ENCODE results near the gene DMPK. TPM values are rescaled to one million over a fixed set of nuclear protein-coding genes. Genes with fewer than 3 reads are reported as not detected.
A peak's percentile ranks its signal among the peaks of the same experiment; 100 is the strongest.

Gene DMPK
- total and polyA plus RNA-seq, 2 donors from 2014 or later, result 31.3 to 63.0 TPM

- H3K27ac ChIP-seq (ENCODE audit: low read depth in 2 of 2, low read length in 2 of 2), result peak overlapping the region; percentile 49 to 94
- H3K9me3 ChIP-seq (ENCODE audit: control insufficient read depth in 2 of 3, insufficient read depth in 1 of 3, low read length in 3 of 3), result no peaks in the 10 kb centered on the region
- no peaks in the 10 kb centered on the region for H3K27me3 ChIP-seq (ENCODE audit: control insufficient read depth, insufficient read depth, low read length)
- H3K4me3 ChIP-seq (ENCODE audit: low read length in 3 of 3), result peak overlapping the region in 2 of 3 donors; percentile 60 to 69
- FAIRE-seq (no peak), DNase-seq (peak in 1 of 5 donors; percentile 34)
- H3K4me1 ChIP-seq (ENCODE audit: control insufficient read depth in 2 of 3, insufficient read depth in 2 of 3, low read depth in 1 of 3, low read length in 3 of 3), result peaks cover 0 to 12% (median 6%) of the 10 kb centered on the region in 3 donors
- intact Hi-C loops (cut with DNase I), result no loop called here
- no peak for TF ChIP-seq CTCF (IDR thresholded peaks at IDR 0.05; ENCODE audit: borderline replicate concordance, extremely low read depth, insufficient read depth)
- peaks cover 0 to 5% (median 2%) of the 10 kb centered on the region in 3 donors for H3K36me3 ChIP-seq (ENCODE audit: control insufficient read depth in 2 of 3, insufficient read depth in 3 of 3, low read length in 3 of 3)
- peak overlapping the region in 1 of 3 donors; percentile 82 for H3K9ac ChIP-seq (ENCODE audit: low read length in 3 of 3)
These were observed 10.0 kb downstream of the DMPK start for GRCh38 chr19:45772130-45772840.

GRCh38 chr19:45771311-45771933, 10.9 kb downstream of the DMPK start:
- H3K9me3 ChIP-seq (ENCODE audit: control insufficient read depth in 2 of 3, insufficient read depth in 1 of 3, low read length in 3 of 3), result no peaks in the 10 kb centered on the region
- peak overlapping the region in 2 of 3 donors; percentile 60 to 69 for H3K4me3 ChIP-seq (ENCODE audit: low read length in 3 of 3)
- peaks cover 0 to 2% (median 0%) of the 10 kb centered on the region in 3 donors for H3K36me3 ChIP-seq (ENCODE audit: control insufficient read depth in 2 of 3, insufficient read depth in 3 of 3, low read length in 3 of 3)
- DNase-seq, result peak in 3 of 5 donors; percentile 37 to 87 (median 85)
- intact Hi-C loops (cut with DNase I), result no loop called here
- peak overlapping the region in 1 of 3 donors; percentile 82 for H3K9ac ChIP-seq (ENCODE audit: low read length in 3 of 3)
- no peak for TF ChIP-seq CTCF (IDR thresholded peaks at IDR 0.05; ENCODE audit: borderline replicate concordance, extremely low read depth, insufficient read depth)
- no peak for FAIRE-seq
- peaks cover 0 to 12% (median 11%) of the 10 kb centered on the region in 3 donors for H3K4me1 ChIP-seq (ENCODE audit: control insufficient read depth in 2 of 3, insufficient read depth in 2 of 3, low read depth in 1 of 3, low read length in 3 of 3)
- H3K27ac ChIP-seq (ENCODE audit: low read depth in 2 of 2, low read length in 2 of 2), result peak overlapping the region; percentile 92 to 94
- no peaks in the 10 kb centered on the region for H3K27me3 ChIP-seq (ENCODE audit: control insufficient read depth, insufficient read depth, low read length)

- H3K27ac ChIP-seq (ENCODE audit: low read depth in 2 of 2, low read length in 2 of 2), result peak overlapping the region; percentile 92 to 94
- peaks cover 0 to 2% (median 0%) of the 10 kb centered on the region in 3 donors for H3K36me3 ChIP-seq (ENCODE audit: control insufficient read depth in 2 of 3, insufficient read depth in 3 of 3, low read length in 3 of 3)
- peaks cover 0 to 17% (median 12%) of the 10 kb centered on the region in 3 donors for H3K4me1 ChIP-seq (ENCODE audit: control insufficient read depth in 2 of 3, insufficient read depth in 2 of 3, low read depth in 1 of 3, low read length in 3 of 3)
- intact Hi-C loops (cut with DNase I), result no loop called here
- no peaks in the 10 kb centered on the region for H3K27me3 ChIP-seq (ENCODE audit: control insufficient read depth, insufficient read depth, low read length)
- H3K9ac ChIP-seq (ENCODE audit: low read length in 3 of 3), result peak overlapping the region in 2 of 3 donors; percentile 27 to 82
- DNase-seq (peak; percentile 98 to 99 (median 99)), FAIRE-seq (peak; percentile 84)
- H3K9me3 ChIP-seq (ENCODE audit: control insufficient read depth in 2 of 3, insufficient read depth in 1 of 3, low read length in 3 of 3), result no peaks in the 10 kb centered on the region
- peak; percentile 82 for TF ChIP-seq CTCF (IDR thresholded peaks at IDR 0.05; ENCODE audit: borderline replicate concordance, extremely low read depth, insufficient read depth)
- H3K4me3 ChIP-seq (ENCODE audit: low read length in 3 of 3), result peak overlapping the region; percentile 57 to 69 (median 58)
These were observed 11.8 kb downstream of the DMPK start for GRCh38 chr19:45770192-45771101.

Measured in kidney (tissue), 14 donors.